ENCODE measurements around the gene PLCB4.
"Not testable (repeated sequence)": the region's sequence is repeated elsewhere in the genome, so short reads cannot be mapped to it uniquely, and the experiment has no call there.

PLCB4 gene

DNA sequence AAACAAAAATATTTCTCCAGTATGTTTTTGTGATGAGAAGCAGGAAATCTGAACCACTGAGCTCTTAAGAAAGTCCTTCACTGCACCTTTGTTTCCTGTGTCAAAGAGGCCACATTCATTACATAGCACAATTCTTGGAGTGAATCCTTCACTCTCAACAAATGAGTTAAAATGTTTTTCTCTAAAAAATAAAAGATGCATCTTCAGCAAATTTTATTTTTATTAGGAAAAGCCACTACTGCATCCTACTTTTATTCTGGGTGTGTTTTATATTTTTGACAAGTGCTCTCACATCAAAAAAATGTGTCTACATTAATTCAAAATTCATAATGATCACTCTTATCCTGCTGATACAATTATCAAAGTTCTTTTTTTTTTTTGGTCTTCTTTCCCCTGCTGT is 76.3 kb downstream of the PLCB4 start:
- DNase-seq = no peak

DNA sequence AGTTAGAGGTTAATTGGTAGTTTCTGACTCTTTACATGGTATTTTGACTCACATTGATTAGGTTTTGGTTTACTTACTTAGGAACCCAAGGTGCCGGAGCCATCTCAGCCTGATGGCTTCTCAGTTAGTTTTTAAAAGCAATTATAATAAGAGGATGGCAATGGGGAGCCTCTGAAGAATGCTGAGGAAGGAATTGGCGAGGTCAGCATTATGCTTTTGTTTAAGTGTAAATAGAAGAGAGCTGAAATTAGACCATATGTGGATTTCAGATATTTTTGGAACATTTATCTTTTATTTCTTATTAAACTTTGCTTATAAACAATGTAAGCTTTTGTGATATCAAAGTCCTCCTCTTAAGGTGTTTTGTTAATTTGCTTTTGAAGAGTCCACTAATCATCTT is 77.8 kb downstream of the PLCB4 start:
- no peak for DNase-seq

DNA sequence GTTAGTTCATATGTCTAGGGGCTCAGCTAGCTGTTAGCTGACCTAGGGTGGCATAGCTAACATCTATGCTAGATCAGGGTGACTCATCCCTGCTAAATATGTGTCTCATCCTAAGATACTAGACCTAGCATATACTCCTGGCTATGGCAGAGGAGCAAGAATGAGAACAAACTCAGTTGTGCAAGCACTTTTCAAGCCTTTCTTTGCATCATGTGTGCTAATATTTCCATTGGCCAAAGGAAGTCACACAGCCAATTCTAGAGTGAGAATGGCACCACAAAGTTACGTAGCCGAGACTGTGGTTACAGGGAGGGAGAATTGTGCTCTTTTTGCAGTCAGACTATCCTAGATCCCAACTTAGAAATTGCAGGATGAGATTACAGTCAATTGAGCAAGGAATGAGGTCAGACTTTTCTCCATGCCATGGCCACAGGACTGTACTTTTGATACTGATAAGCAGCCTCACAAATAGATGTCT is 78.7 kb downstream of the PLCB4 start:
- DNase-seq = no peak

GRCh38 chr20:9148291-9148690 is 79.4 kb downstream of the PLCB4 start:
- DNase-seq = no peak

DNA sequence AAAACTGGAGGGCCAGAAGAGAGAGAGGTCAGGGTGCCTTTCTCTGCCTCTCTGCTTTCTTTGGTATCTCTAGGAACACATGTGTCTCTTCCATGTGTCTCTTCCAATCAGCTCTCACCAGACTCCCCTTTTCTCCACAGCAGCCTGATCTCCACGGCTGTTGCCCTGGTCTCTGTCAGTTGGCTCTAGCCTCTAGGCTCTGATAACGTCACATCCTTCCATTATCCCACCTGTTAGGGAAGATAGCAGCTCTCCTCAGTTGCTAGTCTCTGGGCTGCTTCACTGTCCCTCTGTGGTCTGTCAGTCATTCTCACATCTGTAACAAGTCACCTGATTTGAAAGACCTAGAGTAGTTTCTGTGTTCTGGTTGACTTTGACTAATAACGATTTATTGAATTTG is 80.2 kb downstream of the PLCB4 start:
- no peak for DNase-seq

DNA sequence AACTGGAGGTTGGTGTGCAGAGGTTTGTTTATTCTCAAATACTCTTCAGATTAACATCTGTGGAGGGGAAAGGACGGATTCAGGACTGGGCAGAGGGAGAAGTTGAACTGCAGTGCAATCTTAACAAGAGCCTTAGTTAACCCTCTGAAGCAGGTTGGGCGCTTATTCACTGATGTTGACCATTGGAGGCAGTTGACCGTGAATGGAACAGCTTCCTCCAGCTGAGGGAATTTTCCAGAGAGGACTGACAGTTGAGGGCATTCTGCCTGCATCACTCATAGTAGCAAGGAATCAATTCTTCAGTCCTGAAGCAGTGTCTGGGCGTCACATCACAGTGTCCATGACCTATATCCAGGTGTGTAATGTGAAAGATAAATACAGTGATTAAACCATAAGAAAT is 80.9 kb downstream of the PLCB4 start:
- DNase-seq = no peak

DNA sequence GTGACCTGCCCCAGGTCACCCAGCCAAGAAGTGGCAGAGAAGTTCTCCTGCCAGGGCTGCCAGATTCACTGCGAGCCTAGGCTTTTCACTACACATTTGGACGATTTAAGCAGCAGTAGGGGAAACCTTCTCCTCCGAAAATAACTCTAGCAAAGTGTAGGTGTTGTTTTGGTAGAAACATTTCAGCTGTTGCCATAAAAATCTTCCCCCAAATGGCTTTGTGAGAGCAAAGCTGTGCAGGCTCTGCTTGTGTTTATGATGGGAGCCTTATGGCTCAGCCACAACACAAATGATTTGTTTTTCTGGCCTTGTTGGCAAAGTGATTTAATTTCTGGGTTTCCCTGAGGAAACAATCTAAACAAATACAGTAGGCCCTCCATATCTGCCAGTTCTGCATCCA is 81.8 kb downstream of the PLCB4 start:
- DNase-seq = no peak

DNA sequence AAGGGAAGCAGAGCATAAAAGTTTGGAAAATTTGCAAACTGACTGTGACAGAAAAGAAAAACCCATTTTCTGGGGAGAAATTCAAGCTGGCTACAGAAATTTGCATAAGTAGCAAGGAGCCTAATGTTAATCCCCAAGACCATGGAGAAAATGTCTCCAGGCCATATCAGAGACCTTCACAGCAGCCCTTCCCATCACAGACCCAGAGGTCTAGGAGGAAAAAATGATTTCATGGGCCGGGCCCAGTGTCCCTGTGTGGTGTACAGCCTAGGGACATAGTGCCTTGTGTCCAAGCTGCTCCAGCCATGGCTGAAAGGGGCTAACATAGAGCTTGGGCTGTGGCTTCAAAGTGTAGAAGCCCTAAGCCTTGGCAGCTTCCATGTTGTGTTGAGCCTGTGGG is 83.3 kb downstream of the PLCB4 start:
- not testable (repeated sequence) for DNase-seq

DNA sequence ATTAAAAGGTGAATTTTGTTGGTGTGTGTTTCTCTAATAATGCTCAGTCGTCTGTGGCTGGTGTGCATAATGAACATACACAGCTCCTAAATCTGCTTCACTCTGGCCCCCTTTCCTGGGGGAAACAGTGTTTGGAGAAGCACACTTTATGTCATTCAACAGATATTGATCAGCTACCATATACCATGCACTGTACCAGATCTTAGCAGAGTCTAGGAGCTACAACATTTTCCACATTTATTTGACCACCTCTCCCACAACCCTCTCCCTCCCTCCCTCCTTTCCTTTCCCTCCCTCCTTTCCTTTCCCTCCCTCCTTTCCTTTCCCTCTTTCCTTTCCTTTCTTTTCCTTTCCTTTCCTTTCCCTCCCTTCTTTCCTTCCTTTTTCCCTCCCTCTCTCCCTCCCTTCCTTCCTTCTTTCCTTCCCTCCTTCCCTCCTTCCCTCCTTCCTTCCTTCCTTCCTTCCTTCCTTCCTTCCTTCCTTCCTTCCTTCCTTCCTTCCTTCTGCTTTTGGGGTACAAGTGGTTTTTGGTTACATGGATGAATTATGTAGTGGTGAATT is 85.7 kb downstream of the PLCB4 start:
- DNase-seq = no peak

GRCh38 chr20:9156529-9157280 is 87.8 kb downstream of the PLCB4 start:
- DNase-seq = no peak

- DNase-seq = no peak
Observed at GRCh38 chr20:9160331-9160730, 91.4 kb downstream of the PLCB4 start.

- no peak for DNase-seq
Observed at GRCh38 chr20:9160757-9161156, 91.9 kb downstream of the PLCB4 start.

DNA sequence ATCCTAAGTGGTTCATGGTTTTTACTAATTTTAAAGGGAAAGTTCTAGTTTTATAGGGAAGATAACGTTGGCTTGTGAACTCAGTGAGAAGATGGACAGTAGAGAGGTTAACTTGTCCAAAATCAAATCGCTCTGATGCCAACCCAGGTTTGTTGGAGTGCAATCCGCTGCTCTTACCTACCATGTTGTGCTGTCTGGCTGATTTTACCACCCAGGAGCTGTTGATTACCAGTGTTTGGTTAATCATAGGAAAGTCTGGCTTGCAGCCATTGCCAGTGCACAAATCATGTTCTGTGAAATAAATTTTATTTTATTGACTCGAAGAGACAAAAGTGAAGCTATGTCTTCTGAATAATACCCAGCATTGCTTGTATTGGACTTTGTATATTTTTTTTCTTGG is 92.4 kb downstream of the PLCB4 start:
- no peak for DNase-seq

DNA sequence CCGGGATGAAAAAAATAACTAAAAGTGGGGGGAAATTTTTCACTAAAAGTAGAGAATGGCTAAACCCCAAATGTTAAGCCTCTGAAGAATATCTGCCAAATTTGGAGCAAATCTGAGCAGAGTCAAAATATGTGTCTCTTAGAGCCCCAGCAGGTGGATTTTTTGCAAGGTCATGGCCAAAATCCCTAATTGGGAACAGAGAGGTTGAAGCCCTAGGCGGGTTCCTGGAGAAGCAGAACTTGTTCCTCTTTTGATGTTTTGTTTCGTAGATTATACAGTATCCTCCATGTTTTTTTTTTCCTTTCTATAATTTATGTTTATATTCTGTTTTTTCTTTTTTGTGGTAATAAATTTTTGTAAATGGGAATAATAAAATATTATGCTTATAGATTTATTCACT is 94.4 kb downstream of the PLCB4 start:
- no peak for DNase-seq

- DNase-seq = no peak
Observed at GRCh38 chr20:9163995-9164394, 95.1 kb downstream of the PLCB4 start.

- DNase-seq = no peak
Observed at GRCh38 chr20:9165261-9165660, 96.4 kb downstream of the PLCB4 start.

GRCh38 chr20:9166153-9166780 is 97.4 kb downstream of the PLCB4 start:
- no peak for DNase-seq

- DNase-seq = no peak
Observed at GRCh38 chr20:9169409-9169808, 100.5 kb downstream of the PLCB4 start.

GRCh38 chr20:9172851-9173250 is 104.0 kb downstream of the PLCB4 start:
- no peak for DNase-seq

- no peak for DNase-seq
Observed at GRCh38 chr20:9177278-9177677, 108.4 kb downstream of the PLCB4 start.

DNA sequence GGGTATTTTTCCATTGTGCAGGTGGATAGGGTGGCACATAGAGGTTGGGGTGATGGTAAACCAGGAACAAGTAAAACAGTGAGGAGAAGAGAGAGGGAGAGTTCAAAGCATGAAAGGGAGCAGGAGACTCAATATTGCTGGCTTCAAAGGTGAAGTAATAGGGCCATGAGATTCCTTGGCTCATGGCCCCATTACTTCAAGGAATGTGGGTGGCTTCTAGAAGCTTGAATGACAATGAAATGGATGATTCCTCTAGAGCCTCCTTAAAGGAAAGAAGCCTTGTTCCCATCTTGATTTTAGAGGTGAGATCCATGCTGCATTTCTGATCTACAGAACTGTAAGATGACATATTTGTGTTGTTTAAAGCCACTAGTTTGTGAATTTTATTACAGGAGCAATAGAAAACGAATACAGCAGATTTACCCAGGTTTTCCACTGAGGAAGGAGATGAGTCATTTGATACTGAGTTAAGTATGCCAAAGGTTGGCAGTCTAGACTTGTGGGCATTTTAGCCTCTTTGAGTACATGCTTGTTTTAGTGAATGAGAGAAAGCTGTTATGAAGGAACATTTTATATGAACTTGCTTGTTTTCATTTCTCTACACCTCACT is 110.4 kb downstream of the PLCB4 start:
- DNase-seq = no peak

DNA sequence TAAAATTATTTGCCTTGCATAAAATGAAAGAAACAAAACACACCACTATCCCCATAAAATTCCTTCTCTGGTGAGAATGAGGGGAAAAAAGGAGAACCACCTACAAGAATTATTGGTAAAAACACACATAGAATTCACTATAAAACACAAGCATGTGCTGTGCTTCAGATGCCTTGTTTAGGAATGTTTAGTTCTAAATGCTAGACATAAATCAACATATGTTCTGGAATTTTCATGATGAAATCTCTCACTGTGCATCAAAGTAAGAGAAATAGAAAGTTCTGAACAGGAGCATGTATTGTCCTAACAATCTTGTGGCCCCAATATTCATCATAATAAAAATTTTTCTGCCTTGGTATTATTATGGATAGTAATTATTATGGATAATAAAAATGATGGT is 111.0 kb downstream of the PLCB4 start:
- no peak for DNase-seq

GRCh38 chr20:9180481-9181257 is 111.8 kb downstream of the PLCB4 start:
- DNase-seq = no peak

All from NCI-H526 treated with DMSO at 0.1 percent for 48 hours (cell line).